Duodenal mucosa (tissue), 2 donors: Measurements from ENCODE around the gene ACVRL1.

Experiments used
- H3K27ac ChIP-seq: one replicate; pipeline ENCODE4 v1.7.0; 2013; ENCODE audit warnings: low read depth, low read length
- H3K27me3 ChIP-seq, 2 donors: one replicate each; pipeline ENCODE4 v1.7.0; 2013; ENCODE audit warnings: low read length in 2 of 2, control low read depth in 1 of 2; ENCODE audit not compliant: insufficient read depth in 2 of 2, control insufficient read depth in 1 of 2
- H3K36me3 ChIP-seq, 2 donors: one replicate each; pipeline ENCODE4 v1.7.0; 2013; ENCODE audit warnings: low read length in 2 of 2, control low read depth in 1 of 2; ENCODE audit not compliant: insufficient read depth in 2 of 2, control insufficient read depth in 1 of 2
- H3K4me1 ChIP-seq, 2 donors: one replicate each; pipeline ENCODE4 v1.7.0; 2013; ENCODE audit warnings: low read length in 2 of 2, control low read depth in 1 of 2; ENCODE audit not compliant: insufficient read depth in 2 of 2, control insufficient read depth in 1 of 2
- H3K4me3 ChIP-seq, 2 donors: one replicate each; pipeline ENCODE4 v1.7.0; 2013; ENCODE audit warnings: low read length in 2 of 2, low read depth in 1 of 2
- H3K9ac ChIP-seq, 2 donors: one replicate each; pipeline ENCODE4 v1.7.0; 2013; ENCODE audit warnings: low read length in 2 of 2, low read depth in 1 of 2
- H3K9me3 ChIP-seq, 2 donors: one replicate each; pipeline ENCODE4 v1.7.0; 2013; ENCODE audit warnings: low read length in 2 of 2, control low read depth in 1 of 2; ENCODE audit not compliant: control insufficient read depth in 1 of 2

The ACVRL1 gene

DNA sequence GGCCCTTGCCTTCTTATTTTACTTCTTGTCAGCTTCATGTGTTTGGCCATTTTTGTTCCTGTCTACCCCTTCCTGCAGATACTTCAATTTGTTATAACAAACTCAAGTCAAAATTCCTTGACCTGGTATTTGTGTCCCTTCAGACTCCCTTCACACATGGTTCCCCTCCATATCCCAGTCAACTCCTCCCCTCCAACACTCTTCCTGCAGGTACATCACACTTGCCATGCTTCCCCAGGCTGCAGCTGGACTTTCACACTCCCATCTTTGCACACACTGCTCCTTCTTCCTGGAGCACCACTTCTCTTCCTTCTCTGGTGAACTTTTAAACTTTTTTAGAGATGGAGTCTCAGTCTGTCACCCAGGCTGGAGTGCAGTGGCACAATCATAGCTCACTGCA, 39.9 kb upstream of the ACVRL1 start:
- Histone ChIP-seq H3K27me3 (peaks cover 49 to 51% of the 10 kb centered on the region in 2 donors), H3K4me3 (no peak overlapping the region), H3K36me3 (no peaks in the 10 kb centered on the region), H3K4me1 (peaks cover 9 to 21% of the 10 kb centered on the region in 2 donors), H3K9ac (no peak overlapping the region), H3K9me3 (no peaks in the 10 kb centered on the region), H3K27ac (no peak overlapping the region)

DNA sequence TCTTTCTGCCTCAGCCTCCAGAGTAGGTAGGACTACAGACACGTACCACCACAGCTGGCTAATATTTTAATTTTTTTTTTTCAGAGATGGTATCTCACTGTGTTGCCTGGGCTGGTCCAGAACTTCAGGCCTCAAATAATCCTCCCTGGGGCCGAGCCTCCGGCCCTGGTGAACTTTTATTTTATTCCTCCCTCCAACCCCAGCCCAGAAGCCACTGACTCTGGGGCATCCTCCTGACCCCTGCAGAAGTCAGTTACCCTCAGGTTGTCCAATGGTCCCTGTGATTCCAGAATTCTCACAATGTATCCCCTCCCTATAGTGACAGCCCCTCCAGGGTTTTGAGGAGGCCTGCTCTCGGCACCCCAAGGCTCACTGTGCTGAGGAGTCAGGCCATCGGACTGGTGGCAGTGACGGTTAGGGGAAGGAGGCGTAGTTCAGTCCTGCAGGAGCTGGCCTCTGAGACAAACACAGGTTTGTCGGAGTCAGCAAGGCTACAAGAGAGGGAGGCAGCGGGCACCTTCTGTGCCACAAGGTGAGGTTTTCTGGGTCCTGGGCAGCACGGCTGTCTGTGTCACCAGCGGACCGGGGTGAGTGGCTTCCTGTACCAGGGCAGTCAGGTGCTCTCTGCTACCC, 39.4 kb upstream of the ACVRL1 start:
- Histone ChIP-seq H3K27me3 (peaks cover 50 to 53% of the 10 kb centered on the region in 2 donors), H3K27ac (no peak overlapping the region), H3K36me3 (no peaks in the 10 kb centered on the region), H3K9me3 (no peaks in the 10 kb centered on the region), H3K4me1 (peaks cover 9 to 21% of the 10 kb centered on the region in 2 donors), H3K4me3 (no peak overlapping the region), H3K9ac (no peak overlapping the region)

DNA sequence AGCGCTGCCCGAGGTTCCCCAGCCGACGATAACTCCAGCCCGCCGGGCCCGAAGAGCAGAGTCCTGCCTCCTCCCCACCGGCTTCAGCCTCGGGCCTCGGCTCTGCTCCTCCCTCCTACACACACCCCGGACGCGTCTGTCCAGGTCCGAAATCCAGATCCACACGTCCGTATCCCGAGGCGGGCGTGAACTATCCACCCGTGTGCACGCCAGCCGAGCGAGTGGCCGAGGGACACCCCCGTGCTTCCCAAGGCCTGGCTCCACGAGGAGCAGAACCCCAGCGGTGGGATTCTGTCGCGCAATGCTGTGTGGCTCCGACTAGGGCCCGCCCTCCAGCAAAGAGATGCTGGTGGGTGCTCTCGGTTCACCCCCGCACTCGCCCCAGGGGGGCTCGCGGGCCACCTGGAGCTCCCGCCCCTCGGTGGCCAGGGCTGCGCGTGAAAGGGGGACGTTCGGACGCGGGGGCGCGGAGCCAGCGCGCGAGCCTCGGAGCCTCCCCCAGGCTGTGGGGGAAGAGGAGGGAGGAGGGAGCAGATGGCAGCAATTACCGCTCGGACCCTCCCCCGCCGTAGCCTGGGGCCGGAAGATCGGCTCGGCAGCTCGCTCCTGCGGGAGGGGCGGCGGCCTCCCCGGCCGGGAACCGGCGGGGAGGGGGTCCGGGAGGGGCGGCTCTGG, 38.3 kb upstream of the ACVRL1 start:
- H3K4me3 ChIP-seq: peak overlapping the region; percentile 19 to 51
- no peak overlapping the region for H3K27ac ChIP-seq
- H3K27me3 ChIP-seq: peaks cover 49 to 53% of the 10 kb centered on the region in 2 donors
- H3K36me3 ChIP-seq: no peaks in the 10 kb centered on the region
- H3K9ac ChIP-seq: no peak overlapping the region
- no peaks in the 10 kb centered on the region for H3K9me3 ChIP-seq
- H3K4me1 ChIP-seq: peaks cover 9 to 14% of the 10 kb centered on the region in 2 donors

DNA sequence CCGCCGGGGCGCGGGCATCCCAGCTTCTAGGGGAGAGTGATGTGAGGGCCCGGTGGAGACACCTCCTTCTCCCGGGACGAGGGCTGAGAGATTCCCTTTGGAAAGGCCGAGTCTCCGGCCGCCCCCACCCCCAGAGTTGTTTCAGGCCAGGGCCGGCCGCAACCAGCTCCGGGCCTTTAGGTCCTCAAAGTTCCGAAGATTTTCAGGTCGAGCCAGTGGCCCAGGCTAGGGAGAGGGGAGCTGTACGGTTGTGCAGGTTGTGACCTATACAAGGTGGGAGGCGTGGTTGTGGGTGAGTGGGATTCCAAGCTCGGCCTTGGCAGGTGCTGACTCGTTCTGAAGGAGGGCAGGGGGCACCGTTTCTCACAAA, 37.8 kb upstream of the ACVRL1 start:
- Histone ChIP-seq H3K27me3 (peaks cover 49 to 53% of the 10 kb centered on the region in 2 donors), H3K9ac (no peak overlapping the region), H3K4me3 (no peak overlapping the region), H3K36me3 (no peaks in the 10 kb centered on the region), H3K9me3 (no peaks in the 10 kb centered on the region), H3K27ac (no peak overlapping the region), H3K4me1 (peaks cover 9 to 11% of the 10 kb centered on the region in 2 donors)

DNA sequence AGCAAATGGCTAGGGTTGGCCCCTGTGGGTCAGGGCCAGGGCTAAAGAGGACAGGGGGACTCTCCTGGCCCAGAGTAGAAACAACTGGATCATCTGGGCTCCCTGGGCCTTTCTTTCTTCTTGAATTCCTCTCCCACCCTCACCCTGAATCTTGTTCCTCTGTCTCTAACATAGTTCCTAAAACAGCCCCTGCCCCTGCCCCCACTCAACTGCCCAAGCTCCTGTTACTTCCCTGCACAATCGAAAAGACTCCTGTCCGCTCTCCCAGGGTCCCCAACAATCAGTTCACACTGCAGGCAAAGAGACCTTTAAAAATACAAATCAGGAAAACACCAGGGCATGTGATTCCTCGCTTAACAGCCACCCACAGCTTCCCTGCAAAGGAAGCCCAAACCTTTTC, 37.4 kb upstream of the ACVRL1 start:
- Histone ChIP-seq H3K36me3 (no peaks in the 10 kb centered on the region), H3K4me1 (peaks cover 6 to 9% of the 10 kb centered on the region in 2 donors), H3K9me3 (no peaks in the 10 kb centered on the region), H3K9ac (no peak overlapping the region), H3K27me3 (peaks cover 45 to 49% of the 10 kb centered on the region in 2 donors), H3K27ac (no peak overlapping the region), H3K4me3 (no peak overlapping the region)

DNA sequence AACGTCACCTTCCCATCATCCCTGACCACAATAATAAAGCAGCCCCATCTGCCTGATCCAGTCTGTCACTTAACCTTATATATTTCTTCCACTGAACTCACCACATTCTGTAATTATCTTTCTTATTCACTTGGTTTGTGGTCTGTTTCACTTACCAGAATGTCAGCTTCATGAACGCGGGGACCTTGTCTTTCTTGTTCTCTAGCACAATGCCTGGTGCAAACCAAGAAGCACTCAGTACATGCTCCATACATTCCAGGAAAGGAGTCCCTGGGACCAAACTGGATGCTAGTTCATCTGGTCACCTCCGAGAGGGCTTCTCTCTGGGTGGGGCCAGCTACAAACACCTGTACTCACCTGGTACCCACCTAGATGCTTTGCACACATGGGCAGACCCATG, 36.8 kb upstream of the ACVRL1 start:
- Histone ChIP-seq H3K36me3 (no peaks in the 10 kb centered on the region), H3K27me3 (peaks cover 43 to 47% of the 10 kb centered on the region in 2 donors), H3K9me3 (no peaks in the 10 kb centered on the region), H3K27ac (no peak overlapping the region), H3K9ac (no peak overlapping the region), H3K4me1 (peaks cover 6 to 9% of the 10 kb centered on the region in 2 donors), H3K4me3 (no peak overlapping the region)

DNA sequence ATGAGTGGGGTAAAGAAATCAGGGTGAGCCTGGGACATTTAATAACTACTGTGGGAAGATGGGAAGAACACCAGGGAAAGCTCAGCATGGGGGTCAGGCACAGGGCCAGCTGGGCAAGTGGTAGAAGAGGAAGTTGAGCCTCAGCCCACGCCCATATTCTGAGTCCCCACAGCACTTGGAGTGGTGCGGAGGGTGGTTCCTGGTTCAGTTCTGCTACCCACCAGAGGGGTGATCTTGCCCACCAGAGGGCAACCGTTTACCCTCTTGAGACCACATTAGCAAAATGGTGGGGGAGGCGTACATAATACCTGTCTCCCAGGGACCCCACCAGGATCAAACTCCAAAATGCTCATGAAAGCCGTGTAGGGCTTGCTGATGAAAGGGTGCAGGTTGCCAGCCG, 36.2 kb upstream of the ACVRL1 start:
- Histone ChIP-seq H3K4me3 (no peak overlapping the region), H3K27me3 (peaks cover 43 to 45% of the 10 kb centered on the region in 2 donors), H3K9me3 (no peaks in the 10 kb centered on the region), H3K36me3 (no peaks in the 10 kb centered on the region), H3K4me1 (peaks cover 6 to 9% of the 10 kb centered on the region in 2 donors), H3K9ac (no peak overlapping the region), H3K27ac (no peak overlapping the region)

DNA sequence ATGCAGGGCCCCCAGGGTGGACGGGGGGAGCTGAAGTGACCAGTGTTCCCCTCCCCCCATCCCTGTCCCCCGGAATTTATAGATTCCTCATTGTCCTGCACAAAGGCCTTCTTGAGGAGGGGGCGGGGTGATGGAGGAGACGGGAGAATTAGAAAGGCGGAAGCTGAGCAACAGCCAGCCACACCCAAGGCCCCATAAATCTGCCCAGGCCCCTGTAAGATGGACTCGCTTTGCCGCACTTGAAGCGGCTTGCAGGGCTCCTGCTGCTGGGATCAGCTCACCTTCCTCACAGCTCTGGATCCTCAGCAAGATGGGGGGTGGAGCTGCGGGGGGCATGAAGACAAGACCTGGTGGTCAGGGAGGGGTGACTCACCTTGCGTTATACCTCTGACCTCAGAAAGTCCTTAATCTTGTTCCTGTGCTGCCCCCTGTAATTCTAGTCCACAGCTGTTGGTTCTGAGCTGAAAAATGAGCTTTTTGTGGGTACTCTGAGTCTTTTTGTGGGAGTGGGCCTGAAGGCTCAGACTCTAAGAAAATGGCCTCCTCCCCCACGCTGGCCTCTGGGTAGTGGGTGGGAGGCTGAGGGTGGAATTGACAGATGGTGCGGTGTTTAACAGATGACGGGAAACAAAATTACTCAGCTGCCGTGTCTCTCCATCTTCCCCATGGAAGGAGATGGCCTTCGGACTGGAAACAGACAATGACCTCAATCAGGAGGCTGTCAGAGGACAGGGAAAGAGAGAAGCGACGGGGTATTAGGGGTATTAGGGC, 35.2 kb upstream of the ACVRL1 start:
- no peak overlapping the region for H3K9ac ChIP-seq
- peaks cover 43 to 45% of the 10 kb centered on the region in 2 donors for H3K27me3 ChIP-seq
- H3K27ac ChIP-seq: no peak overlapping the region
- H3K36me3 ChIP-seq: no peaks in the 10 kb centered on the region
- peaks cover 6 to 9% of the 10 kb centered on the region in 2 donors for H3K4me1 ChIP-seq
- H3K9me3 ChIP-seq: no peaks in the 10 kb centered on the region
- no peak overlapping the region for H3K4me3 ChIP-seq

DNA sequence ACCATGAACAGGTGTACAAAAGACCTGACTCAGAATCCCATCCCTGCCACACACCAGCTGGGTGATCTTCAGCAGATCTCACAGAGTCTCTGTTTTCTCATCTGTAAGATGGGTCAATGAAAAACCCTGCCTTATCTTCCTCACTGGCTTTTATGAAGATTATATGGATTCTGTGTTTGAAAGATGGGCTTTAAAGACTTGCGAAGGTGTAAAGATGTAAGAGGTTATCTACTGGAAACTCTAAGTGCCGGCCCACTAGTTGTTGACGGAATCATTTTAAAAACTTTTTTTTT, 34.7 kb upstream of the ACVRL1 start:
- Histone ChIP-seq H3K27me3 (peaks cover 43 to 45% of the 10 kb centered on the region in 2 donors), H3K4me1 (peaks cover 6 to 9% of the 10 kb centered on the region in 2 donors), H3K4me3 (no peak overlapping the region), H3K27ac (no peak overlapping the region), H3K9me3 (no peaks in the 10 kb centered on the region), H3K9ac (no peak overlapping the region), H3K36me3 (no peaks in the 10 kb centered on the region)

DNA sequence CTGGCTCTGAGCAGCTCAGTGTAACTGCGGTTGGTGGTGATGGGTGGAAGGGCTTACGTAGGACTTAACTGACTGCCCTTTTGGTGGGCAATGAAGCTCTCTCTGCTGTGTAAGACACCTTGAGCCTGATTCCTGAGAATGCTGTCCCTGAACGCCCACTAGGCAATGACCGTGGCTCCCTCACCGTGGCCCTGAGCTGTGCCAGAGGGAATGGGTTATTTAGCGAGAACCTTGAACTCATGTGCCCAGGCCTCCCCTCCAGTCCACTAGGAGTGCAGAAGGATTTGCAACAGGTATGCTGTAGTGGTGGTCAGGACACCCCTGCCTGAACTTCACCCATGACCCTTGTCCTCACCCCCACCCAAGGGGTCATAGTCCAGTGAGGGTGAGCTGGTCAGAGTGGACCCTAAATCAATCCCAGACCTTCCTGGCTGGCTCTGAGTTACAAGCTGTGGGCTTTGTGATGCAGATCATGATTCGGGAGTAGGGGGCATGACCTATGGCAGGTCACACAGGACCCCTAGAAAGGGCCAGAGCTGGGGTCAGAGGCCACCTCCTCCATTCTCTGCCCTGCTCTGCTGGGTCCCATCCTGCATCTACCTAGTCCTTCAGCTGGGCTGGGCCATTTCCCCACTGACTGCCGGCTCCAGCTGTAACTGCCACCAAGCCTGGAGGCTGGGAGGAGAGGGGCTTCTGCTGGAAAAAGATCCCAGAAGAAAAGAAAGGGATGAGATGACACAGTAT, 33.9 kb upstream of the ACVRL1 start:
- Histone ChIP-seq H3K4me3 (no peak overlapping the region), H3K27me3 (peaks cover 38 to 42% of the 10 kb centered on the region in 2 donors), H3K36me3 (no peaks in the 10 kb centered on the region), H3K4me1 (peaks cover 6 to 9% of the 10 kb centered on the region in 2 donors), H3K9me3 (no peaks in the 10 kb centered on the region), H3K27ac (no peak overlapping the region), H3K9ac (no peak overlapping the region)
